Measurements from ENCODE around the gene DNAH11.
A peak's percentile ranks its signal among the peaks of the same experiment; 100 is the strongest.
"Not testable (repeated sequence)": the region's sequence is repeated elsewhere in the genome, so short reads cannot be mapped to it uniquely, and the experiment has no call there.

Gene DNAH11, protein sequence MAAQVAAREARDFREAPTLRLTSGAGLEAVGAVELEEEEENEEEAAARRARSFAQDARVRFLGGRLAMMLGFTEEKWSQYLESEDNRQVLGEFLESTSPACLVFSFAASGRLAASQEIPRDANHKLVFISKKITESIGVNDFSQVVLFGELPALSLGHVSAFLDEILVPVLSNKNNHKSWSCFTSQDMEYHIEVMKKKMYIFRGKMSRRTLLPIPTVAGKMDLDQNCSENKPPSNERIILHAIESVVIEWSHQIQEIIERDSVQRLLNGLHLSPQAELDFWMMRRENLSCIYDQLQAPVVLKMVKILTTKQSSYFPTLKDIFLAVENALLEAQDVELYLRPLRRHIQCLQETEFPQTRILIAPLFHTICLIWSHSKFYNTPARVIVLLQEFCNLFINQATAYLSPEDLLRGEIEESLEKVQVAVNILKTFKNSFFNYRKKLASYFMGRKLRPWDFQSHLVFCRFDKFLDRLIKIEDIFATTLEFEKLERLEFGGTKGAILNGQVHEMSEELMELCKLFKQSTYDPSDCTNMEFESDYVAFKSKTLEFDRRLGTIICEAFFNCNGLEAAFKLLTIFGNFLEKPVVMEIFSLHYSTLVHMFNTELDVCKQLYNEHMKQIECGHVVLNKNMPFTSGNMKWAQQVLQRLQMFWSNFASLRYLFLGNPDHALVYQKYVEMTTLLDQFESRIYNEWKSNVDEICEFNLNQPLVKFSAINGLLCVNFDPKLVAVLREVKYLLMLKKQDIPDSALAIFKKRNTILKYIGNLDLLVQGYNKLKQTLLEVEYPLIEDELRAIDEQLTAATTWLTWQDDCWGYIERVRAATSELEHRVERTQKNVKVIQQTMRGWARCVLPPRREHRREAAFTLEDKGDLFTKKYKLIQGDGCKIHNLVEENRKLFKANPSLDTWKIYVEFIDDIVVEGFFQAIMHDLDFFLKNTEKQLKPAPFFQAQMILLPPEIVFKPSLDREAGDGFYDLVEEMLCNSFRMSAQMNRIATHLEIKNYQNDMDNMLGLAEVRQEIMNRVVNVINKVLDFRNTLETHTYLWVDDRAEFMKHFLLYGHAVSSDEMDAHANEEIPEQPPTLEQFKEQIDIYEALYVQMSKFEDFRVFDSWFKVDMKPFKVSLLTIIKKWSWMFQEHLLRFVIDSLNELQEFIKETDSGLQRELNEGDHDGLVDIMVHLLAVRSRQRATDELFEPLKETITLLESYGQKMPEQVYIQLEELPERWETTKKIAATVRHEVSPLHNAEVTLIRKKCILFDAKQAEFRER (N-terminal part only)

GRCh38 chr7:21542891-21543527 is at the start of gene DNAH11:
Gene DNAH11 (plus strand): TSS chr7:21543039. CDS start chr7:21543246, 207 bp downstream.
- peak; percentile 33 for DNase-seq

DNA sequence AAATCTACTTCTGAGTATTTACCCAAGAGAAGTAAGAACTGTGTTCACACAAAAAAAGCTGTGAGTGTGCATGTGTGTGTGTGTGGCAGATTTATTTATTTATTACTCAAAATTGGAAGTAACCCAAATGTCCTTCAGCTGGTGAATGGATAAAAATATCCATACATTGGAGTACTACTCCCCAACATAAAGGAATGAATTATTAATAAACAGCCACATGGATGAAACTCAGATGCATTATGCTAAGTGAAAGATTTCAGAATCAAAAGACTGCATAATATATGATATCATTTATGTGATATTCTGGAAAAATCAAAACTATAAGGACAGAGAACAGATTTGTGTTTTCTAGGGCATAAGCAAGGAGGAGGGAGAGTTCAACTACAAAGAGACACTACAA is 47.1 kb upstream of the DNAH11 start:
- no peak for DNase-seq

GRCh38 chr7:21497072-21497471 is 45.8 kb upstream of the DNAH11 start:
- DNase-seq: no peak

GRCh38 chr7:21500117-21500832 is 42.6 kb upstream of the DNAH11 start:
- DNase-seq: no peak

DNA sequence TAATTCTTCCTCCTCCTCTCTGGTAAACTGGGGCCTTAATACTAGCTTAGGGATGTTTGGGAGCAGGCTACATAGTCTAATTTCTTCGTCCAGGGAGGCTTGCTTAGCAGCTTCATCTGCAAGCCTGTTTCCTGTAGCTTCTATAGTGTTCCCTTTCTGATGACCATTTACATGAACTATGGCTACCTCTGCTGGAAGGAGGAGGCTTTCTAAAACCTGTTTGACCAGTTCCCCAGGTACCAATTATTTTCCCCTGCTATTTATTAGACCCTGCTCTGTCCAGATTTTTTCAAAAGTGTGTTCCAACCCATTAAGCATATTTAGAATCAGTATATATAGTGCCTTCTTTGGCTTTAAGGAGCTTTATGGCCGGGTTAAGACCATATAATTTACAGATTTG is 38.8 kb upstream of the DNAH11 start:
- DNase-seq: no peak

DNA sequence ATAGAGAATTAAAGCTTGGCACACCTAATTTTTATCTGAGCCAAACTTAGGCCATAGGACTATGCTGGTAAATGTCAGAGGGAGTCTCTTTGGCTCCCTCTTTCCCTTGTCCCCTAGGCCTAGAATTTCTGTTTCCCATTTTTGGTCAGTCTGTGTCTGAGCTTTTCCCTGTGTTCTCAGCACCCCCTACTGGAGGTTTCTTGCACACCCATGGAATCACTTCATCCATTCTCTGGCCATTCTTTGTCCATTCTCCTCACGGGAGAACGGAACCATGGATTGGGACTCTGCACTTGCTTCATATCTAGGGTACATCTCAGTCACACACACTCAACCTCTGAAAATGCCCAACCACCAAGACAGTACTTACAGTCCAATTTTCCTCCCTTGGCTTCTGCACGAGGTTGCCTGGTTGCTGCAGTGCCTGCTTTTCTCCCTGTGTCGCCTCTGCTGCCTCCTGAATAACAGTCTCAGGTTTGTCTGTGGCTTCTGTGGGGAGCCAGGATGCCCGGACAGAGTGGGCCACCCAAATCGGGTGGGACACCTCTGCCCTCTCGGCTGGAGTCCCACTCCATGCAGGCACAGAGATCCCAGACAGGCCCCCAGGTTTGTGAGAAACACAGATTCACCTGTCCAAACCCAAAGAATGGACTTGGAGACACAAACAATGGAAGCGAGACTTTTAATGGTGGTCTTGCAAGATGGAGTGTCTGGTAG is 35.1 kb upstream of the DNAH11 start:
- no peak for DNase-seq

DNA sequence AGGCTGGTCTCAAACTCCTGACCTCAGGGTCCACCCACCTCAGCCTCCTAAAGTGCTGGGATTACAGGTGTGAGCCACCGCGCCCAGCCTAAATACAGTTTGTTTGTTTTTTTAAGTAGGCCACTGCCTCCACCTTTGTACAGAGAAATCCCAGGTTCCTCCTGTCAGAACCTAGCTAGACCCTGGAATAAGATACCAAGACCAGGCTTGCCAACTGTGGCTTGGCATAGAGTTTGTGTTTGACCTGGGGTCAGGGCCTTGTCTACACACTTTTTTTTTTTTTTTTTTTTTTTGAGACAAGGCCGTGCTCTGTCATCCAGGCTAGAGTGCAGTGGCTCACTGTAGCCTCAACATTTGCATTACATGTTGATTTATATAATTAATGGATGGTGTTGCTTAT is 34.3 kb upstream of the DNAH11 start:
- DNase-seq: no peak

GRCh38 chr7:21514062-21514461 is 28.8 kb upstream of the DNAH11 start:
- no peak for DNase-seq

GRCh38 chr7:21524680-21525079 is 18.2 kb upstream of the DNAH11 start:
- DNase-seq: no peak

GRCh38 chr7:21526007-21526406 is 16.8 kb upstream of the DNAH11 start:
- DNase-seq: no peak

DNA sequence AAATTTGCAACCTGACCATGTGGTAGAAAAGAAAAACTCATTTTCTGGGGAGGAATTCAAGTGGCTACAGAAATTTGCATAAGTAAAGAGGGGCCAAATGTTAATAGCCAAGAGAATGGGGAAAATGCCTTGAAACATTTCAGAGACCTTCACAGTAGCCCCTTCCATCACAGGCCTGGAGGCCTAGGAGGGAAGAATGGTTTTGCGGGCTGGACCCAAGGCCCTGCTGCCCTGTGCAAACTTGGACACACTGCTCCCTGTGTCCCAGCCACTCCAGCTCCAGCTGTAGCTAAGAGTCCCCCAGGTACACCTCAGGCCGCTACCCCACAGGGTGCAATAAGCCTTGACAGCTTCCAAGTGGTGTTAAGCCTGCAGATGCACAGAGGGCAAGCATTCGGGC is 16.4 kb upstream of the DNAH11 start:
- no peak for DNase-seq

DNA sequence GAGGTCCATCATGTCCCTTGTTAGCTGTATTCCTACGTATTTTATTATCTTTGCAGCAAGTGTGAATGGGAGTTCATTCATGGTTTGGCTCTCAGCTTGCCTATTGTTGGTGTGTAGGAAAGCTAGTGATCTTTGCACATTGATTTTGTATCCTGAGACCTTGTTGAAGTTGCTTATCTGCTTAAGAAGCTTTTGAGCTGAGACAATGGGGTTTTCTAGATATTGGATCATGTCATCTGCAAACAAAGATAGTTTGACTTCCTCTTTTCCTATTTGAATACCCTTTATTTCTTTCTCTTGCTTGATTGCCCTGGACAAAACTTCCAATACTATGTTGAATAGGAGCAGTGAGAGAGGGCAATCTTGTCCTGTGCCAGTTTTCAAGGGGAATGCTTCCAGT is 10.4 kb upstream of the DNAH11 start:
- not testable (repeated sequence) for DNase-seq

- DNase-seq: not testable (repeated sequence)
Measured at GRCh38 chr7:21533646-21534045, 9.2 kb upstream of the DNAH11 start.

DNA sequence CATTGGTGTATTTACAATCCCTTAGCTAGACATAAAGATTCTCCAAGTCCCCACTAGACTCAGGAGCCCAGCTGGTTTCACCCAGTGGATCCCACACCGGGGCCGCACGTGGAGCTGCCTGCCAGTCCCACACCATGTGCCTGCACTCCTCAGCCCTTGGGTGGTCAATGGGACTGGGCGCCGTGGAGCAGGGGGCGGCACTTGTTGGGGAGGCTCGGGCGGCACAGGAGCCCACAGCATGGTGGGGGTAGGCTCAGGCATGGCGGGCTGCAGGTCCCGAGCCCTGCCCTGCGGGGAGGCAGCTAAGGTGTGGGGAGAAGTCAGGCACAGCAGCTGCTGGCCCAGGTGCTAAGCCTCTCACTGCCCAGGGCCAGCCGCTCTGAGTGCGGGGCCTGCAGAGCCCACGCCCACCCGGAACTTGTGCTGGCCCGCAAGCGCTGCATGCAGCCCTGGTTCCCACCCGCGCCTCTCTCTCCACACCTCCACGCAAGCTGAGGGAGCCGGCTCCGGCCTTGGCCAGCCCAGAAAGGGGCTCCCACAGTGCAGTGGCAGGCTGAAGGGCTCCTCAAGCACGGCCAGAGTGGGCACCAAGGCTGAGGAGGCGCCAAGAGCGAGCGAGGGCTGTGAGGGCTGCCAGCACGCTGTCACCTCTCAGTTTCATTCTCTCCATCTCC is 6.3 kb upstream of the DNAH11 start:
- not testable (repeated sequence) for DNase-seq

- no peak for DNase-seq
Measured at GRCh38 chr7:21538936-21539495, 3.8 kb upstream of the DNAH11 start.

- DNase-seq: no peak
Measured at GRCh38 chr7:21543528-21544302, 876 bp downstream of the DNAH11 start.

DNA sequence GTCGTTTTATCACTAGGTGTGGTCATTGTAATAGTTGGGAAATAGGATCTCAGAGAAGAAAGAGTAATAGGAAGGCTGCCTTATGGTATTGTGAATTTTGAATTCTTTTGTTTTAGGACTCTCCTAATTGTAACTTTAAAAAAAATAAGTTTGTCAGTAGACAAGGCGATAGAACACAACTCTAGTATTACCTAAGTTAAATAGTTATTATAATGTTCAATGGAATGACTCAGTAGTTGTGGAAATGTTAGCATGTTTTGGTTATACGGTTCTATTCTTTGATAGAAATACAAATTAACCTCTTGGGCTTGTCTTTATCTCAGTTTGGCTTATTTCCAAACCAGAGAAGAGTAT is 1.4 kb downstream of the DNAH11 start:
- DNase-seq: no peak

- no peak for DNase-seq
Measured at GRCh38 chr7:21544715-21545114, 1.9 kb downstream of the DNAH11 start.

GRCh38 chr7:21547501-21547900 is 4.7 kb downstream of the DNAH11 start:
- DNase-seq: no peak

GRCh38 chr7:21548491-21548890 is 5.7 kb downstream of the DNAH11 start:
- DNase-seq: no peak
